Endometrium (tissue), 2 donors: Measurements from ENCODE around the gene TTC9B.
"Not testable (repeated sequence)": the region's sequence is repeated elsewhere in the genome, so short reads cannot be mapped to it uniquely, and the experiment has no call there.

Experiments
- FAIRE-seq: peaks from 2 replicates; lab custom pipeline; 2012; peaks lifted over from hg19 to GRCh38; lab: Jason Lieb, UNC
- donor health status: control.
- donor health status: control.

Gene TTC9B

DNA sequence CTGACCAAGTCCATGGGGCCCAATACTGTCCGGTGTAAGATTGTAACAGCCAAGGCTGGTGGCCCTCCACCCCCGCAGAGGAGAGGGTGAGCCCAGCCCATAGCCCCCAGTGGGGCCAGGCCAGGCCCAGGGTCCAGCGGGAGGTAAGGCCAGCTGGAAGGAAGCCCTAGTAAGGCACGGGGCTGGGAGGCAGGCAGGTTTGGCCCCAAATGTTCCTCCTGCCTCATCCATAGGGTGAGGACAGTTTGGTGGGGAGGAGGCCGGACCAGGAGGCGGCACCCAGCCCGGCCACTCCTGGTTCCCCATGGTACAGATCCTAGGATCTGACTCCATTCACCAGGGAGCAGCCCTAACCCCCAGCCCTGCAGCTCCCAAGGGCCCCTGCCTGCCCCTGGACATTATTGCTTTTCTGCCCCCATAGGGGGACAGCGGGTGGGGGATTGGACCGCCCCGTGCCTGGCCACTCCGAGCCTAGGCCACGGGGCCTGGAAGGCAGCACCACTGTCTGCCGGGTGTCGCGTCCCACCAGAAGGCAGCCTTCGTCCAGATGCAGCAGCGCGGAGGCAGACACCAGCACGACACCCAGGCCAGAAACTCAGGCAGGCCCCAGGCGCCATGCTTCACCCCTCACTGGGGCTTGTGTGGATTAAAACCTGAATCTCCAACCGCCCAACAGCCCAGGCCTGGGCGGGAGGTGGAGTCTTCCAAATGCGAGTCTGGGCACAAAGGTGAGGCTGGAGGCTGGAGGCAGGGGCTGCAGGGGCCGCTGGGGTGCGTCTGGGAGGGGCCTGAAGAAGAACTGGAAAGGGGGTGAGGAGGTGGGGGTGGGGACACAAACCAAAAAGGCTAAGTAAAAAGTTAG, 15.0 kb upstream of the TTC9B start:
- no peak for FAIRE-seq

- no peak for FAIRE-seq
These were observed 14.3 kb upstream of the TTC9B start for GRCh38 chr19:40232479-40232878.

GRCh38 chr19:40231544-40232424, 13.6 kb upstream of the TTC9B start:
- no peak for FAIRE-seq

- no peak for FAIRE-seq
These were observed 12.9 kb upstream of the TTC9B start for GRCh38 chr19:40231057-40231456.

GRCh38 chr19:40229926-40230417, 11.8 kb upstream of the TTC9B start:
- FAIRE-seq, result no peak

GRCh38 chr19:40229484-40229883, 11.3 kb upstream of the TTC9B start:
- FAIRE-seq, result no peak

GRCh38 chr19:40228863-40229262, 10.7 kb upstream of the TTC9B start:
- FAIRE-seq, result no peak

DNA sequence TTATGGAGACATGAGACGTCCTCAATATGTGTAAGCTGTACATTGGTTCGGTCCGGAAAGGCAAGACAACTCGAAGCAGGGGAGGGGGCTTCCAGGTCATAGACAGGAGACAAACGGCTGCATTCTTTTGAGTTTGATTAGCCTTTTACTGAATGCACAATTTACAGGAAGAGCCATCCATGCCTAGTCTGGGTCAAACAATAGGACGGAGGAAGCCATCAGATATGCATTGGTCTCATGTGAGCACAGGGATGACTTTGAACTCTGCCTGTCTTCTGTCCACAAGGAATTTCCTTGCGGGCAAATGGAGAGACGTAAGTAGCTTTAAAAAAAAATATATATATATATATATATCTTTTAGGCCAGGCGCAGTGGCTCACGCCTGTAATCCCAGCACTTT, 10.2 kb upstream of the TTC9B start:
- FAIRE-seq, result no peak

- no peak for FAIRE-seq
These were observed 7.5 kb upstream of the TTC9B start for GRCh38 chr19:40225440-40226305.

- FAIRE-seq, result no peak
These were observed 6.4 kb upstream of the TTC9B start for GRCh38 chr19:40224342-40225150.

- FAIRE-seq, result no peak
These were observed 5.1 kb upstream of the TTC9B start for GRCh38 chr19:40223135-40223822.

- peak; percentile 91 for FAIRE-seq
These were observed 3.9 kb upstream of the TTC9B start for GRCh38 chr19:40221858-40222619.

GRCh38 chr19:40220674-40221073, 2.5 kb upstream of the TTC9B start:
- FAIRE-seq, result no peak

GRCh38 chr19:40219721-40220276, 1.6 kb upstream of the TTC9B start:
- no peak for FAIRE-seq

GRCh38 chr19:40219029-40219428, 845 bp upstream of the TTC9B start:
- FAIRE-seq, result not testable (repeated sequence)

DNA sequence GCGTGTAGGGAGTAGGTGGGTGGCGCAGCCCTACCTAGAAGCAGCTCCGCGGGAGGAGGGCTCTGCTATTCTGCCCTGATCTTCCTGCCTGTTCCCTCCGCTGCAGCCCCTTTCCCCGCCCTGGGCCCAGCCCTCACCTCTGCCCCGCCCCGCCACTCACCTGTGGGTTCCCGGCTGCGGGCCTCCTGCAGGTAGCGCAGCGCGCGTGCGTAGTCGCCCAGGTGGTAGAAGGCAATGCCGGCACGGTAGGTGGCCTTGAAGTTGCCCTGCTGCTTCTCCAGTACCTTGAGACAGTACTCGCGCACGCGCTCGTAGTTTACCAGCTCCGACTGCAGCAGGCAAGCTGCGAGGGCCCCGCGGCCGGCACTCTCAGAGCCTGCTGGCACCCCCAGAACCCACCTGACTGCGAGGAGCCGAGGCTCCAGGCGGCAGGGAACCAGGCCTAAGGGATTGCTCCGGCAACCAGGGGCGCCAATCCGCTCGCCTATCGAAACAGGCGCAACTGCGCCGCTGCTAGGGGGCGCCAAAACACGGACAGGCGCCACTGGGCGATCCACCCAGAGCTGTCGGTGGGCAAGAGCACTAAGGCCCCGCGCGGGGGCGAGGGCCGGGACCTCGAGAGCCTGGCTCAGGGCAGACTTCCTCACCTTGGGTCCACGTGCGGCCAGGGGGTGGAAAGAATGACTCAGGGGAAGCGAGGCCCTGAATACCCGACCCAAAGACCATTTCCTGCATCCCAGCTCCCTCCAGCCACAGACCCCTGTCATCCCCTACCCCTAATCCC, 965 bp downstream of the TTC9B start:
- no peak for FAIRE-seq

GRCh38 chr19:40216777-40217026, 1.5 kb downstream of the TTC9B start:
- FAIRE-seq, result no peak

GRCh38 chr19:40216013-40216776, 2.0 kb downstream of the TTC9B start:
- no peak for FAIRE-seq
